Epithelial cell of proximal tubule (primary cell): ENCODE measurements around the gene PDRG1. TPM values are rescaled to one million over a fixed set of nuclear protein-coding genes. Genes with fewer than 3 reads are reported as not detected.

Experiments
- DNase-seq: peaks from one replicate; pipeline ENCODE4 v3.0.0-alpha.2; 2011; ENCODE audit warnings: low read depth
- H3K4me3 ChIP-seq: 2 replicates; pipeline ENCODE4 v1.5.1; 2011; ENCODE audit warnings: low read depth, mild to moderate bottlenecking, low read length
- CTCF ChIP-seq: conservative IDR thresholded peaks from 2 replicates; pipeline ENCODE4 v1.5.1; 2012; ENCODE audit warnings: low read depth, mild to moderate bottlenecking, low read length
- total RNA-seq: library from RNA; depleted of rRNA; stranded (reverse); fragments of >200 nt; gene quantifications from 2 replicates; pipeline ENCODE4 v1.2.3, GENCODE V29; 2015

PDRG1 gene
- total RNA-seq, 1 donor from 2014 or later: 16.5 TPM

- DNase-seq: no peak
- TF ChIP-seq CTCF: no peak
- no peak overlapping the region for H3K4me3 ChIP-seq
Measured at GRCh38 chr20:31975874-31976273, 24.0 kb upstream of the PDRG1 start.

- no peak for TF ChIP-seq CTCF
- no peak for DNase-seq
- H3K4me3 ChIP-seq: no peak overlapping the region
Measured at GRCh38 chr20:31974951-31975487, 23.2 kb upstream of the PDRG1 start.

GRCh38 chr20:31974296-31974695, 22.4 kb upstream of the PDRG1 start:
- H3K4me3 ChIP-seq: no peak overlapping the region

GRCh38 chr20:31972471-31973021, 20.7 kb upstream of the PDRG1 start:
- no peak overlapping the region for H3K4me3 ChIP-seq
- DNase-seq: peak; percentile 91
- no peak for TF ChIP-seq CTCF

More at GRCh38 chr20:31974296-31974695, 22.4 kb upstream of the PDRG1 start:
- no peak for TF ChIP-seq CTCF
- DNase-seq: no peak

GRCh38 chr20:31969991-31970390, 18.1 kb upstream of the PDRG1 start:
- no peak for TF ChIP-seq CTCF
- DNase-seq: no peak
- no peak overlapping the region for H3K4me3 ChIP-seq

- no peak for DNase-seq
- no peak overlapping the region for H3K4me3 ChIP-seq
- TF ChIP-seq CTCF: no peak
Measured at GRCh38 chr20:31968291-31969126, 16.7 kb upstream of the PDRG1 start.
